ENCODE measurements around the gene TBL3.

GRCh38 chr16:2004795-2005517 lies 33.1 kb downstream of the TBL3 start:
- TF ChIP-seq ZBTB11 (tag by site-specific recombination; conservative IDR thresholded peaks at IDR 0.05; ENCODE audit: low read depth) (no peak), TCF7L2 (IDR thresholded peaks at IDR 0.05; ENCODE audit: borderline replicate concordance, low read depth, low read length) (no peak), CTCF (tag by site-specific recombination; IDR thresholded peaks at IDR 0.05) (no peak), ZBTB7A (tag by site-specific recombination; IDR thresholded peaks at IDR 0.05; ENCODE audit: low read depth) (no peak), ZNF518A (tag by site-specific recombination; conservative IDR thresholded peaks at IDR 0.05; ENCODE audit: low read depth) (no peak)

Measured in HEK293 (cell line).